Prostate gland (tissue), 2 donors: Measurements from ENCODE around the gene ACTR1B. TPM values are rescaled to one million over a fixed set of nuclear protein-coding genes. Genes with fewer than 3 reads are reported as not detected.

Experiments used
- DNase-seq: peaks from one replicate; pipeline ENCODE4 v3.0.0-alpha.2; 2019; ENCODE audit warnings: low spot score
- H3K27ac ChIP-seq, 2 donors: fragments of 200-600 bp; sonication (generic); 2 replicates each; pipeline ENCODE4 v1.5.1; 2017 to 2019
- H3K27me3 ChIP-seq: fragments of 200-600 bp; sonication (generic); replicated peaks from 2 replicates; pipeline ENCODE4 v1.5.1; 2019; ENCODE audit not compliant: insufficient read depth
- H3K36me3 ChIP-seq, 2 donors: fragments of 200-600 bp; sonication (generic); 1 replicate in 1 of 2; 2 replicates in 1 of 2; pipeline versions ENCODE4 v1.5.1 to v1.8.1; 2017 to 2019
- H3K4me1 ChIP-seq: fragments of 200-600 bp; sonication (generic); replicated peaks from 2 replicates; pipeline ENCODE4 v1.5.1; 2019
- H3K4me3 ChIP-seq, 2 donors: fragments of 200-600 bp; sonication (generic); 2 replicates each; pipeline ENCODE4 v1.5.1; 2017 to 2019
- H3K9me3 ChIP-seq: fragments of 200-600 bp; sonication (generic); 2 replicates; pipeline ENCODE4 v1.5.1; 2017
- CTCF ChIP-seq, 4 experiments: fragments of 200-600 bp in 2 of 4; fragments of 450-650 bp in 2 of 4; sonication (generic) in 2 of 4; IDR thresholded peaks; 1 replicate in 3 of 4; 2 replicates in 1 of 4; pipeline ENCODE4 v1.5.1; 2016 to 2019; ENCODE audit warnings: antibody characterized with exemption in 4 of 4, mild to moderate bottlenecking in 2 of 4, moderate library complexity in 2 of 4
- POLR2A ChIP-seq: fragments of 450-650 bp; IDR thresholded peaks from one replicate; pipeline ENCODE4 v1.6.1; 2016; ENCODE audit warnings: antibody characterized with exemption, mild to moderate bottlenecking
- POLR2AphosphoS5 ChIP-seq: sonication (generic); formaldehyde crosslinking; IDR thresholded peaks from one replicate; pipeline ENCODE4 v1.6.1; 2017; ENCODE audit warnings: antibody characterized with exemption
- WGBS: methylation state at CpG from one replicate; pipeline ENCODE4 v1.1.5; 2018; 5-methylcytosine and 5-hydroxymethylcytosine counted together
- intact Hi-C: fragments of 100-400 bp; cut with DNase I; formaldehyde crosslinking; loops from one replicate; pipeline ENCODE4 v1.14.2; 2022
- total RNA-seq, 2 donors: library from RNA; depleted of rRNA; stranded (reverse); fragments of >200 nt; gene quantifications; one replicate each; pipeline ENCODE4 v1.1.0, GENCODE V29; 2016

The ACTR1B gene
- total RNA-seq, 2 donors from 2014 or later: 80.5 to 102 TPM

GRCh38 chr2:97653473-97653872 is 10.4 kb downstream of the ACTR1B start:
- no peak overlapping the region for H3K27ac ChIP-seq
- no peak overlapping the region for H3K4me3 ChIP-seq
- no peaks in the 10 kb centered on the region for H3K4me1 ChIP-seq
- WGBS: 98% methylated on average over 2 of the region's 2 CpGs
- no peak for DNase-seq
- no peaks in the 10 kb centered on the region for H3K9me3 ChIP-seq
- H3K27me3 ChIP-seq: no peaks in the 10 kb centered on the region
- TF ChIP-seq POLR2AphosphoS5: no peak
- no peak for TF ChIP-seq CTCF (IDR thresholded peaks at IDR 0.05)
- intact Hi-C loops: no loop called here
- peaks cover under 1 to 10% of the 10 kb centered on the region in 2 donors for H3K36me3 ChIP-seq

GRCh38 chr2:97651114-97651513 is 12.7 kb downstream of the ACTR1B start:
- intact Hi-C loops: no loop called here
- Histone ChIP-seq H3K4me3 (no peak overlapping the region), H3K9me3 (no peaks in the 10 kb centered on the region), H3K27me3 (no peaks in the 10 kb centered on the region), H3K27ac (no peak overlapping the region), H3K36me3 (peaks cover 6 to 7% of the 10 kb centered on the region in 2 donors), H3K4me1 (no peaks in the 10 kb centered on the region)
- 78% methylated on average over 4 of the region's 4 CpGs for WGBS
- no peak for DNase-seq
- TF ChIP-seq CTCF (IDR thresholded peaks at IDR 0.05) (no peak), POLR2A (no peak), POLR2AphosphoS5 (no peak)

GRCh38 chr2:97646977-97647376 is 16.9 kb downstream of the ACTR1B start:
- Histone ChIP-seq H3K27ac (no peak overlapping the region), H3K4me3 (peak overlapping the region; percentile 82 to 96), H3K27me3 (no peaks in the 10 kb centered on the region), H3K36me3 (peaks cover 6 to 7% of the 10 kb centered on the region in 2 donors), H3K9me3 (no peaks in the 10 kb centered on the region), H3K4me1 (no peaks in the 10 kb centered on the region)
- WGBS: 84% methylated on average over 4 of the region's 4 CpGs
- intact Hi-C loops: loop anchor here (1.0 to 10.0 kb wide), 2 partner anchors 16 to 48 kb away; no protein-coding TSS in a partner anchor
- no peak for TF ChIP-seq CTCF (IDR thresholded peaks at IDR 0.05)
- no peak for TF ChIP-seq POLR2AphosphoS5
- TF ChIP-seq POLR2A: no peak
- no peak for DNase-seq

GRCh38 chr2:97645695-97646629 is 17.9 kb downstream of the ACTR1B start, which contains the start of gene COX5B:
TSS of gene COX5B (plus strand) at chr2:97646062. CDS start at chr2:97646087, 25 bp downstream.
- under 1% methylated on average over 34 of the region's 63 CpGs for WGBS
- peak within 1 kb of the TSS; percentile 82 to 96 for H3K4me3 ChIP-seq

More at GRCh38 chr2:97645695-97646629, 17.9 kb downstream of the ACTR1B start, which contains the start of gene COX5B:
- no peaks in the 10 kb centered on the region for H3K9me3 ChIP-seq
- no peaks in the 10 kb centered on the region for H3K4me1 ChIP-seq
- intact Hi-C loops: loop anchor here (1.0 to 10.0 kb wide), 2 partner anchors 17 to 49 kb away; no protein-coding TSS in a partner anchor
- DNase-seq: peak; percentile 99
- TF ChIP-seq CTCF (IDR thresholded peaks at IDR 0.05) (peak in 2 of 4 experiments; percentile 5 to 30), POLR2AphosphoS5 (peak; percentile 98), POLR2A (peak; percentile 84)
- peaks cover 6 to 7% of the 10 kb centered on the region in 2 donors for H3K36me3 ChIP-seq
- peak within 1 kb of the TSS; percentile 92 to 95 for H3K27ac ChIP-seq
- H3K27me3 ChIP-seq: no peaks in the 10 kb centered on the region
